OCI-LY3 (cell line): Measurements from ENCODE around the gene DDX31.

Source experiments
- H2AFZ ChIP-seq: fragments of 200-600, 300-600 bp; shearing (Covaris generic); 2 replicates; pipeline ENCODE4 v1.6.0; 2014; ENCODE audit warnings: antibody characterized with exemption, low read depth, low read length
- H3K27ac ChIP-seq: fragments of 200-600, 300-600 bp; sonication (generic); 2 replicates; pipeline ENCODE4 v1.5.1; 2014; ENCODE audit warnings: mild to moderate bottlenecking, low read length, moderate library complexity, mixed read lengths
- H3K27me3 ChIP-seq: fragments of 200-600, 300-600 bp; sonication (generic); 2 replicates; pipeline ENCODE4 v1.6.1; 2014; ENCODE audit warnings: low read depth, low read length, mixed read lengths
- H3K36me3 ChIP-seq: fragments of 200-600, 300-600 bp; sonication (generic); replicated peaks from 2 replicates; pipeline ENCODE3; 2014; ENCODE audit warnings: low read depth, low read length, mixed read lengths
- H3K4me1 ChIP-seq: fragments of 300-600, 200-600 bp; sonication (generic); 2 replicates; pipeline ENCODE4 v1.6.1; 2014; ENCODE audit warnings: low read length, mixed read lengths
- H3K4me2 ChIP-seq: fragments of 200-600, 300-600 bp; sonication (generic); 2 replicates; pipeline ENCODE4 v1.6.1; 2014; ENCODE audit warnings: low read length, mixed read lengths
- H3K4me3 ChIP-seq: fragments of 300-600, 200-600 bp; sonication (generic); 2 replicates; pipeline ENCODE4 v1.5.1; 2014; ENCODE audit warnings: antibody characterized with exemption, mild to moderate bottlenecking, low read length, moderate library complexity
- H3K79me2 ChIP-seq: fragments of 300-600, 200-600 bp; shearing (Covaris generic); 2 replicates; pipeline ENCODE4 v1.6.1; 2014; ENCODE audit warnings: mild to moderate bottlenecking, low read length, mixed read lengths
- H3K9ac ChIP-seq: fragments of 300-600, 200-600 bp; shearing (Covaris generic); 2 replicates; pipeline ENCODE4 v1.6.0; 2014; ENCODE audit warnings: mild to moderate bottlenecking, low read length, moderate library complexity
- H3K9me3 ChIP-seq: fragments of 200-600, 300-600 bp; shearing (Covaris generic); 2 replicates; pipeline ENCODE4 v1.6.1; 2014; ENCODE audit warnings: low read length, mixed read lengths; ENCODE audit not compliant: insufficient read depth
- H4K20me1 ChIP-seq: fragments of 200-600, 300-600 bp; sonication (generic); 2 replicates; pipeline ENCODE4 v1.6.1; 2016; ENCODE audit warnings: low read length, mixed read lengths; ENCODE audit not compliant: insufficient read depth
- CTCF ChIP-seq: fragments of 200-600, 300-600 bp; sonication (generic); IDR thresholded peaks from 2 replicates; pipeline ENCODE4 v1.5.1; 2014; ENCODE audit warnings: antibody characterized with exemption, low read length, low read depth
- EZH2phosphoT487 ChIP-seq: fragments of 200-600 bp; shearing (Covaris generic); IDR thresholded peaks from 2 replicates; pipeline ENCODE4 v1.6.1; 2018; ENCODE audit warnings: antibody characterized with exemption, mixed run types, low read depth

Gene DDX31

DNA sequence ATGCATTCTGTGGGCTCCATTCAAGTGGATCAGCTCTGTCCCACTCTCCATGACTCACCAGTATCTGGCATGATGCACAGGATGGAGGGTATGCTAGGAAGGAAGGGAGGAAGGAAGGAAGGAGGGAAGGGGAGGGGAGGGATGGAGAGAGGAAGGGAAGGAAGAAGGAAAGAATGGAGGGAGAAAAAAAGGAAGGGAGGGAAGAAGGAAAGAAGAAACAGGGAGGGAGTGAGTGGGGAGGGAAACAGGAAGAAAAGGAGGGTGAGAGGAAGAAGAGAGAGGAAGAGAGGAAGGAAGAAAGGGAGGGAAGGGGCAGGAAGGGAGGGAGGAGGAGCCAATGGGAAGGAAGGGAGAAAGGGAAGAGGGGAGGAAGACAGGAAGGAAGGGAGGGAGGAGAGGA, 92.7 kb downstream of the DDX31 start:
- Histone ChIP-seq H3K27me3 (no peaks in the 10 kb centered on the region), H3K4me2 (no peak overlapping the region), H3K4me1 (no peaks in the 10 kb centered on the region), H3K9ac (no peak overlapping the region), H3K4me3 (no peak overlapping the region), H3K79me2 (no peaks in the 10 kb centered on the region), H3K27ac (no peak overlapping the region), H3K9me3 (no peaks in the 10 kb centered on the region), H2AFZ (no peak overlapping the region), H3K36me3 (no peaks in the 10 kb centered on the region), H4K20me1 (no peaks in the 10 kb centered on the region)
- TF ChIP-seq EZH2phosphoT487 (no peak), CTCF (no peak)

GRCh38 chr9:132575811-132576210, 94.0 kb downstream of the DDX31 start:
- no peaks in the 10 kb centered on the region for H3K9me3 ChIP-seq
- no peak for TF ChIP-seq EZH2phosphoT487
- no peak for TF ChIP-seq CTCF
- no peak overlapping the region for H3K4me3 ChIP-seq
- no peaks in the 10 kb centered on the region for H3K27me3 ChIP-seq
- no peak overlapping the region for H2AFZ ChIP-seq
- H3K79me2 ChIP-seq: no peaks in the 10 kb centered on the region
- no peak overlapping the region for H3K27ac ChIP-seq
- no peak overlapping the region for H3K4me2 ChIP-seq
- H3K36me3 ChIP-seq: no peaks in the 10 kb centered on the region
- no peaks in the 10 kb centered on the region for H4K20me1 ChIP-seq
- H3K4me1 ChIP-seq: no peaks in the 10 kb centered on the region
- H3K9ac ChIP-seq: no peak overlapping the region

DNA sequence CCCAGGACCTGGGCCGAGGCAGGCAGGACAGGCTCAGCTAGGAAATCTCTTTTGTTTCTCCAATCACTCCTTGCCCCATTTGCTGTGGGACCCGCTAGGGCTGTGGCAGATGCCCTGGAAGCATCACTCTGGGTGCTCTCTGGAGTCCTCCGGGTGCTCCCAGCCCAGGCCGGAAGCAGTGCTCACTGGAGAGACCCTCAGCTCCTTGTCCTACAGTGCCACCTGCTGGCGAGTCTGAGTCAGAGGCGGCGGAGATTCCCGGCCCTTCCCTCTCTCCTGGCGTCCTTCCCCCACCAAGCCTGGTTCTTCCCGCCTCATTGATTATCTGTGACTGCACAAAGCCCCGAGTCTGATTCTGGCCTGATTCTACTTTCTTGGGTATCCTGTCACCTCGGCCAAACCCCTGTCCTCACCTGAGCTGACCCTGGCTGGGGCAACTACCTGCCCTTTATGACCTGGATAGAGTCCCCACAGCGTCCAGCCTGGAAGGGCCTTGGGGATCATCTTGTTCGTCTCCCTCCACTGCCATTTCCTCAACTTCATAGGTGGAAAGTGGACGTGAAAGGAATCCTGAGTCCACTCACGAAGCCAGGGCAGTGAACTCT, 94.7 kb downstream of the DDX31 start:
- Histone ChIP-seq H4K20me1 (no peaks in the 10 kb centered on the region), H3K4me1 (no peaks in the 10 kb centered on the region), H3K9me3 (no peaks in the 10 kb centered on the region), H3K9ac (no peak overlapping the region), H3K27ac (no peak overlapping the region), H3K4me2 (peak overlapping the region; percentile 32; the same call in 1 of the 2 replicates), H3K27me3 (no peaks in the 10 kb centered on the region), H3K36me3 (no peaks in the 10 kb centered on the region), H3K4me3 (no peak overlapping the region), H2AFZ (peak overlapping the region; percentile 74; the same call in 1 of the 2 replicates), H3K79me2 (no peaks in the 10 kb centered on the region)
- peak; percentile 77 for TF ChIP-seq CTCF
- no peak for TF ChIP-seq EZH2phosphoT487

- H3K9me3 ChIP-seq: no peaks in the 10 kb centered on the region
- H3K79me2 ChIP-seq: no peaks in the 10 kb centered on the region
- no peaks in the 10 kb centered on the region for H3K36me3 ChIP-seq
- H3K4me1 ChIP-seq: no peaks in the 10 kb centered on the region
- H3K4me3 ChIP-seq: no peak overlapping the region
- H2AFZ ChIP-seq: no peak overlapping the region
- TF ChIP-seq CTCF (no peak), EZH2phosphoT487 (no peak)
- H3K27me3 ChIP-seq: no peaks in the 10 kb centered on the region
- H3K4me2 ChIP-seq: no peak overlapping the region
- no peak overlapping the region for H3K9ac ChIP-seq
- no peak overlapping the region for H3K27ac ChIP-seq
- H4K20me1 ChIP-seq: no peaks in the 10 kb centered on the region
These were observed 96.9 kb downstream of the DDX31 start for GRCh38 chr9:132572921-132573320.
